ACHN (cell line): Measurements from ENCODE around the gene ANXA2.
"Not testable (repeated sequence)": the region's sequence is repeated elsewhere in the genome, so short reads cannot be mapped to it uniquely, and the experiment has no call there.

Experiments used
- DNase-seq: peaks from one replicate; pipeline ENCODE4 v3.0.0-alpha.2; 2015
- in situ Hi-C: cut with HindIII; loops from 2 replicates; pipeline ENCODE4 v1.10.0; 2017; ENCODE audit warnings: low sequenced_read_pairs, low pct_ligation_motif_present, low pct_unique_long_range_greater_than_20kb

The ANXA2 gene

DNA sequence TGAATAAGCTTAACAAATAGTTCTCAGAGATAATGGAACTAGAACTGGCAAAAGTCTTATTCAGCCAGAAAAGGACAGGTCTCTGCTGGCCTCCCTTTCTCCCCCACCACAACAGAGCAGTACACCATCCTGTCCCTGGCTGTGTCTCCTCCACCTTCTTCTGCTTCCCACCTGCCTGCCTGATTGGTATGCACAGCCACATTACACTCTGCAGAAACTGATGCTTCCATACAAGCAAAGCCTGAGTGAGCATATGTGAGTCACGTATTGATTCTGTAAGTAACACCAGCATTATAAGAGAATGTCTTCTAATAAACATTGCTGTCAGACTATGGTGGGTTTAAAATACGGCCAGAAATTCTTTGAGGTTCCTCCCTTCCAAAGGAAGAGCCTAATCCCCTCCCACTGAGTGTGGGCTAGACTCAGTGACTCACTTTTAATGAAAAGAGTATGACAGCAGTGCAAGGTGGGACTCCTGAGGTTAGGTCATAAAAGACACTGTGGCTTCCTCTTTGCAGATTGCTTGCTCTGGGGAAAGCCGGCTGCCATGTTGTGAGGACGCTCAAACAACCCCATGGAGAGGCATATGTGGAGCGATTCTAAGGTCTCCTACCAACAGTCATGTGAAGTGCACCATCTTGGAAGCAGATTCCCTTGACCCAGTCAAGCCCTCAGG, 44.4 kb downstream of the ANXA2 start:
- DNase-seq = no peak
- in situ Hi-C loops = no loop called here

DNA sequence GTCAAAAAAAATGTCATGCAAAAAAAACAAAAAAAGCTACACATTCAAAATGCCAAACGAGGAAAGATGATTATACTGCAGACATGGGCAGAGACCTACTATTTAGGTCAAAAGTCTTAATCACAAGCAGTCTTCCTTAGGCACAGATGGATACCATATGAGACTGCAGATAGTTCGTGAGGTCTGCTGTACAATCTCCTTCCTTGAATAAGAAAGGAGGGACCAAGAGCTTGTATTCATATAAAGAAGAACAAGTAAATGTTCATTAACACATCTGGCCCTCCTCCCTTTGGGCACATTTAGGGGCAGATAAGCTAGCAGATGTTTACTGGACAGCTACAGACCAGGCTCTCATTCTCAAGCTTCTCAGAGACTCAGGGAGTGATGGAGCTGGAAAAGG, 45.3 kb downstream of the ANXA2 start:
- in situ Hi-C loops = no loop called here
- DNase-seq = no peak

DNA sequence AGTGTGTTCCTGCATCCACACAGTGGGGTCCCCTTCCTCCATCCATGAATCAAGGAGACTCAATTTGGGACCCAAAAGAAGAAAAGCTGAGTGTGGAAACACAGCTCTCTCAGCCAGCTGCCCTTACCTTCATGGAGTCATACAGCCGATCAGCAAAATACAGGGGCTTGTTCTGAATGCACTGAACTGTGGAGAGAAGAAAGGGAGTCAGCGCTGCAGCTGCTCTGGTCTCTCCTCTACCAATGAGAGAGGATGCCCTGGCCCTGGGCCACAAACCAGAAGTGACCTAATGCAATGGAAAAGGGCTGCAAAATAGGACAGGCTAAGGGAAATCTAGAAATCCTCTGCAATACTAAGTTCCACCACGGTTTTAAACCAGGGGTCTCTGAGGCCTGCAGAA, 46.7 kb downstream of the ANXA2 start:
- peak; percentile 30 for DNase-seq
- in situ Hi-C loops = no loop called here

DNA sequence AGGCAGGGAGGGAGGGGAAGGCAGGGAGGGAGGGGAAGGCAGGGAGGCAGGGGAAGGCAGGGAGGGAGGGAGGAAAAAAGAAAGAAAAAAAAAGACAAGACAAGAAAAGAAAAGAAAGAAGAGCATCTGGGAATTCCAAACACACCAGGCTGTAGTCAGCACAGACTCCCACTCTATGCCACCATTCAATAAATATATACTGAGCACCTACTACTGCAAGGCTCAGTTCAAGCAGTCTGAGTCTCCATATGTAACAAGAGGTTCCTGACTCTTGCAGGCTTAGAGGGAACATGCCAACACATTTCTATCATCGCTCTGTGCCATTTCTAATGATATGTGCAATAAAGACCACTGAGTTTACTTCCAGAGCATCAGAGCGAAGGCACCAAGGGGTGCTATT, 47.7 kb downstream of the ANXA2 start:
- in situ Hi-C loops = no loop called here
- no peak for DNase-seq

DNA sequence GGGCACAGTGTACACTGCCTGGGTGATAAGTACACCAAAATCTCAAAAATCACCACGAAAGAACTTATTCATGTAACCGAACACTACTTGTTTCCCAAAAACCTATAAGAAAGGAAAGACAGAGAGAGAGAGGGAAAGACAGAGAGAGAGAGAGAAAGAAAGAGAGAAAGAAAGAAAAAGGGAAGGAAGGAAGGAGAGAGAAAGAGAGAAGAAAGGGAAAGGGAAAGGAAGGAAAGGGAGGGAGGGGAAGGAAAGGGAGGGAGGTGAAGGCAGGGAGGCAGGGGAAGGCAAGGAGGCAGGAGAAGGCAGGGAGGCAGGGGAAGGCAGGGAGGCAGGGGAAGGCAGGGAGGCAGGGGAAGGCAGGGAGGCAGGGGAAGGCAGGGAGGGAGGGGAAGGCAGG, 48.2 kb downstream of the ANXA2 start:
- in situ Hi-C loops = no loop called here

DNA sequence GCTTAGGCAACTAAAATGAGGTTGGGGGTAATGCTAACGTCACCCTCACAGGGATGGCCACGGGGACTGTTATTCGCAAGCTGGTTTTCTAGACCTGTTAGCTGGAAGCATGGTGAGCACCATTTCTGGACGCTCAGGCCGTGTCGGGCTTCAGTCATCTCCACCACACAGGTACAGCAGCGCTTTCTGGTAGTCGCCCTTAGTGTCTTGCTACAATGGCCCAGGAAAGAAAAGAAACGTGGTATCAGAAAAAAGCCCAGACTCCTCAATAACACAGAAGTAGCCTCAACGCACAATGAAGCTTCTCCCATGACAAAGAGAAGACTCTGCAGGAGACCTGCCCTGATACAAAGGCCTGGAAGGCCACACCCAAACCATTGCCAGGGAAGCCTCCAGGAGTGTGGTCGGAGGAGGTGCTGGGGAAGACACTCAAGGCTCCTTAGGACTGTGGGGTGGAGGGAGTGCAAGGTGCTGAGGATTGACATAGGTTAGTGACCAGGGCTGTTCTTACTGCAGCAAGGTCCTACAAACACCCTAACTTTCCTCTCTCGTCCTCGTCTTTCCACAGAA, 50.2 kb downstream of the ANXA2 start:
- in situ Hi-C loops = no loop called here
- DNase-seq = no peak

More for the DNA sequence above, 48.2 kb downstream of the ANXA2 start:
- DNase-seq = no peak

DNA sequence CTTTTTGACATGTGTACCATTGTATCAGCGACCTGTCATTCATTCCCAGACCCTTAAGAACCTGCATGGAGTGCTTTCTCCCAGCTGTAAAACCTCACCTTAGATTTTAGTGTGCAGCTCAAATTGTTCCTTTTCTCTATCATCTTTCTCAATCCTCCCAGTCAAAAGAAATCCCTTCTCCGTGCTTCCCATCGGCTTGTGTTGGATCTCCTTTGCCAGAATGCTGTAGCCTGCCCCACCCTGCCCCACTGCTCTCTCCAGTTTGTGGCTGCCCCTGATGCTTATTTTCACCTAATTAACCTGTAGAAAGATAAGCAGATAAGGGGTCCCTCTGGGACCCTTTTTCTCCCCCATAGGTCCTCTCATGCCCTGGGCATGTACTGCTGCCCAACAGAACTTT, 51.1 kb downstream of the ANXA2 start:
- DNase-seq = no peak
- in situ Hi-C loops = no loop called here

DNA sequence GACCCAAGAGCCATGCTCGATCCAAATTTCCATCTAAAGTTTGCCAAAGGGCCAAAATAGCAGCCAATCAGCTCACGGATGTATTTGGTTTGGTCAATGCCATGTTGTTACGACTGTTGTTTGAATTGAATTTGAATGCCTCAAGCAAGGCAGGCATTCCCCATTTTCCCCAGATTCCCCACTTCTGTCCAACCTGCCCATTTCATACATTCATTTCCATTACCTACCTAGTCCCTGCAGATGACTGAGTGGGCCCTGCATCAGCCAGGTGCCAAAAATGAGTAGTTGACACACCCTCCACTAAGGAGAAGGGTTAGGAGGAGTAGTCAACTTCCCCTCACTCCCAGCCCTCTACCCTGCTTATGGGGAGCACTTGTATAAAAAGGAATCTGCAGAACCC, 51.7 kb downstream of the ANXA2 start:
- in situ Hi-C loops = no loop called here
- DNase-seq = no peak

DNA sequence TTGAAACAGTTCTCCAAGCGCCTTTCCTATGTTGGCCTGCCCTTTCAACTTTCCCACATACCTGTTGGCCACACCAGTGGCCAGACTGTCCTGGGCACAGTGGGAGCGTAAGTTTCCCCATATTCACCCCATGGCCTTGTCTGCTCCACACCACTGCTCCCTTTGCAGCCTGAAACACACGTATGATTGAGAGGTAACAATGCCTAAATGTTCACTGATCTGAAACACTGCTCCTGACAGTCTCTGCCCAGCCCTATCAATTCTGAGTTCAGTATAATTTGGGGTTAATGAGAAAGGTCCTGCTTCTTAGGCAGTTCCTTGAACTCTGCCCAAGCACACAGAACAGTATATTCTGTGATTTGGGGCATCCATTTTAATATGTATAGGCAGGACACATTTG, 52.2 kb downstream of the ANXA2 start:
- no peak for DNase-seq
- in situ Hi-C loops = no loop called here

DNA sequence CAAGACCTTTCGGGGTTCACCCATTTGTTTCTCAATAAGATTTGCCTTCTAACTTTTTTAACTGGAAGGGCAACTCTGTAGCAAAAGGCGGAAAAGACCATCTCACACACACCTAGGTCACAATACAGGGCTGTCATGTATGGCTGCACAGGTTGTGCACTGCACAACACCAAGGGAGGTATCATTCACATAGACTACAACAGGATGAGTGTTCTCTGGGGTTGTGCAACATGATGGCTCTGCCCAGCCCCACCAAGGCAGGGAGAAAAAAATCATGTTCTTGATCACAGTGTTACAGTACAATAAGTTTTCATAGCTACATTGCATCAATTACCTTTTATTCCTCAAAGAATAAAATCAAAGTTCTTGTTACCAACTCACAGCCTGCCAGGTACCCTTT, 52.8 kb downstream of the ANXA2 start:
- in situ Hi-C loops = no loop called here
- no peak for DNase-seq

DNA sequence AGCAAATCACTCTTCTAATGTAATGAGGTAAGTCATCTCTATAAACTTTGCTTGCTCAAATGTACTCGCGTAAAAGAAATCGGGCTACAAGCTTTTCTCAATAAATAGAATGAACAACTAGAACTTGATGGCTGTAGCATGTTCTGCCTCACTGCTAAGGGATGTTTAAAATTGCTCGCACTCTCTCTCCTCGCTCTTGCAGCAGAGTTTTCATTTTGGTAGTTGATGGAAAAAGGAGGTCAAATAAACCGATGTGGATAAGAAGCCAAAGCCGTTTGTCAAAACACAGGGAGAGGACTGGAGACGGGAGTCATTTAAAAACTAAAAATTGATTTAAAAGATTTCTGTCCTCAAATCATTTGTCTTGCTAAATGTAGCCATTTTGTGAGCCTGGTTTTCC, 53.3 kb downstream of the ANXA2 start:
- in situ Hi-C loops = no loop called here
- DNase-seq = no peak

DNA sequence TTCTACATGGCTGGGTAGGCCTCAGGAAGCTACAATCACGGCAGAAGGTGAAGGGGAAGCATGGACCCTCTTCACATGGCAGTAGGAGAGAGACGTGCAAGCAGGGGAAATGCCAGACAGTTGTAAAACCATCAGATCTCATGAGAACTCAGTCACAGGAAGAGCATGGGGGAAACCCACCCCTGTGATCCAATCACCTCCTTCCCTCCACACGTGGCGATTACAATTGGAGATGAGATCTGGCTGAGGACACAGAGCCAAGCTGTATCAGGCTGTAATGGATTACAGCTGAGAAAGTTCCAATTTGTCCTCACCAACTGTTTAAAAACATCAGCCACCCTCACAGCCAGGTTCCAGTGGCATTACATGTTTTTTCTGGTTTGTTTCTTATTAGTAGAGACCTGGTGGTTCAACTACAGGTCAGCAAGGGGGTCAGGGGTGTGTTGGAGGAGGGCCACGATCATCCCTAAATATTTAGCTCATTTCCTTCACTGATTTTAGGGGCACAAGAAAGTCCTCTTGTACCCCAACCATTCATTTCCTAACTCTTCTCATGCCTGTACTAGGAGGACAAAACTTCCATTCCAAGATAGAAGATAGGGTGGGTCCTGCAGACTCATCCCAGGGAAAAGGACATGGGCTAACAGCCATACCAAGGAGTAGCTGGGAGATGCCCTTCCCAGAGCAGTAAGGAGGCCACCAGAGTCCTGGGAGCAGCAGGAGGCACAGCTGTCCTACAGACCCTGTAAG, 54.4 kb downstream of the ANXA2 start:
- DNase-seq = no peak
- in situ Hi-C loops = no loop called here

DNA sequence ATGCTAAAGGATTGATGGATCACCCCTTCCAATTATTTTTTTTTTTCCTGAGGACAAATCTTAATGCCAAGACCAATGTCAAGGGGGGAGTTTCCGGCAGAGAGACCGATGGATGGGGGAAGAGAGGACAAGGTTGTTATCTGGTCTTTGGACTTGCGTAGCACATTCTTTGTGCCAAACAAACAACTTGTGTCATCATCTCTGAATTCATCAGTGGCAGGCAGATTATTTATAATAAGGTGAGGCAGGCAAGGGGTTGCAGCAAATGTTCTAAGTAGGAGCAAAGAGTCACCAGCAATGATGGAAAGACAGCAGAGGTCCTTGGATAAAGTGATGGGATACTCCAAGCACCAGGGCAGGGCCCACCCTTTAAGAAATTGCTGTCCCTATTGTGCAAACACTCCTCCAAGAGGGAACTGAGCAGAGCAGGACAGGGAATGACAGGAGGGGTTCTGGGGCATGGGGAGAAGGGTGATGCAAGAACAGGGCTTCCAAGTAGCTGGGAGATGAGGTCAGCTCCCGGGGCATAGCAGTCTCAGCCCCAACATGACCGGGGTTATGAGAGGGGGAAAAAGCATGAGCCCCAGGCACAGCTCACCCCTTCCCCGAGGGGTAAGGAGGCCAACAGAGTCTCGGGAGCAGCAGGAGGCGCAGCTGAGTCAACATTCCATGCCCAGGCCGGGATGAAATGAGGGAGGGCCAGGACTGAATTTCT, 57.4 kb downstream of the ANXA2 start:
- in situ Hi-C loops = no loop called here

DNA sequence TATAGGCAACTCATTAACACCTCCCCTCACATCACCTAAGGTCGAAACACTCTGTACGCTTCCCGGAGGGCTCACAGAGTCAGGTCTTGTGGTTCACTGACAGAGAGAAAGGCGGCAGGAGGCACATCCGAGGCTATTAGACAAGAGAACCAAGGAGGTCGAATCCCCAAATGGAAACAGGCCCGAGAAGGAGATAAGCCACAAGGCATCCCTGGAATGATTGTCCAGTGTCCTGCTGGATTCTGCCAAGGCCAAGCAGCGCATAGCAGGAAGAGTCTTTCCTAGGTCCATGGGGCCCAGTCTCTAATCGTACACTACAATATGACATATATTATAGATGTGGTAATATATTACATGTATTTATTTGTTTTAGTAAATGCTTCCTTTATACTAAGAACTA, 58.5 kb downstream of the ANXA2 start:
- in situ Hi-C loops = no loop called here
- DNase-seq = no peak

More for the DNA sequence above, 57.4 kb downstream of the ANXA2 start:
- no peak for DNase-seq

DNA sequence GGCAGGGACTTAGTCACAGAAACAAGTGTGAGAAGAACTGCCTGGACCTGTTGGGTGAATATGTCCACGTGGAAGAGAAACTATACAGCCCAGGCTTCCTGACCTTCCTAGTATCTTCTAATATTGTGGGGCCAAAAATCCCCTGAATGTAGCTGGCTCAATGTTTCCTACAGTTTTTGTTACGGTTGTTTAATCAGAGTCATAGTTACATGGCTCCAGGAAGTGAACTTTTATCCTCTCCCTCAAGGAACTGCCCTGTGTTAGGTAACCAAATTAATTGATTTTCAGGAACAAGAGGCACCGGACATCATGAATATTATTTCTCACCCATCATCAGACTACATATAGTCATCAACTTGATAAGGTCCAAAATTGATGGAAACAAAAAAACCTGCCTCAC, 59.0 kb downstream of the ANXA2 start:
- no peak for DNase-seq
- in situ Hi-C loops = no loop called here

DNA sequence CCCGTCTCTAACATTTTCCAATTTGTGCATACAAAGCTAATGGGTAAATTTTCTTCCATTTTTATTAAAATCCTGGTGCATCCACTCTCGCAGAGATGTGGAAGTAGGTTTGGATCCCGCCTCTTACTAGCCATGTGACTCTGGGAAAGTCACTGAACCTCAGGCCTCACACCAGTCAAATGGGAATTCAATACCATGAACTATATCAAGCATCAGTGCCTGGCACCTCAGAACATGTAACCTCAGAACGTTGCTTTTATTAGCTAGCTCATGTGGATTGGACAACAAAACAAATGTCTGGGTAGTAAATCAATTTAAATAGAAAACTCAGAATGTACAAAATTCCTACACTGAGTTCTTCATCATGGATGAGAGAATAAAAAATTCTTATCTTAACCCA, 60.7 kb downstream of the ANXA2 start:
- no peak for DNase-seq
- in situ Hi-C loops = no loop called here

DNA sequence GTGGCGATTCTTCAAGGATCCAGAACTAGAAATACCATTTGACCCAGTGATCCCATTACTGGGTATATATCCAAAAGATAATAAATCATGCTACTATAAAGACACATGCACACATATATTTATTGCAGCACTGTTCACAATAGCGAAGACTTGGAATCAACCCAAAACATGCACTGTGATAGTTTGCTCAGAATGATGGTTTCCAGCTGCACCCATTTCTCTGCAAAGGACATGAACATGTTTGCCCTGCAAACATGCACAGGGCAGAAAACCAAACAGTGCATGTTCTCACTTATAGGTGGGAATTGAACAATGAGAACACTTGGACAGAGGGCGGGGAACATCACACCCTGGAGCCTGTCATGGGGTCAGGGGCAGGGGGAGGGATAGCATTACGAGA, 62.5 kb downstream of the ANXA2 start:
- DNase-seq, in situ Hi-C loops: not testable (repeated sequence)

DNA sequence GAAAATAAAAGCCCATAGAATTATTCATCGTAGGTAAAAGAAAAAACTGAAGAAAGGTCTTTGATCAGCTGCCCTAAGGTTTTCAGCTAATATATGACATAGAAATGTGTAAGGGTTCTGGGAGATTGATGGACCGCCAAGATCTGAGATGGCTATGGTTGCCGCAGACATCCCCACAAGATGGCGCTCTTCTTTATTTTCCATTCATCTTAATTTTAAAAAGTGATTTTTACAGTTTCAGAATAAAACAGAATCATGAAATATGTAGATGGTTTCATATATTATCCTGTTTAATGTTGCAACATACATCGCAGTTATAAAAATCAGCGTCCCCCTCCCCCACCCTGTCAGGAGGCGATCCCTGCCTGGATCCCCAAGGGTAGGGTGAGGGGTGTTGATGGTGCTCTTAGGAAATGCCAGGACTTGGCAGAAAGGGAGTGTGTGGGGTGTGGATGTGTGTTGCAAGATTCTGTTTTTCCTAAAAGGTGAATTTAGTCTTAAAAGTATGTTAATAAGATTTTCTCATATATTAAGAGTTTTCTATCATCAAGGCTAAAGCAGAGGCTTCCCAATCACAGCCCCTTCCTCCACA, 68.8 kb downstream of the ANXA2 start:
- in situ Hi-C loops = no loop called here
- DNase-seq = peak; percentile 21
